IMR-90 (cell line): ENCODE measurements around the gene KIF1B. TPM values are rescaled to one million over a fixed set of nuclear protein-coding genes. Genes with fewer than 3 reads are reported as not detected.

Experiments
- ATAC-seq: fragments of 200-7000 bp; cut with Tn5 transposase; 2 replicates; pipeline ENCODE4 v1.9.1; 2020; ENCODE audit warnings: low read depth, mild to moderate bottlenecking, moderate library complexity
- BruUV-seq: library from RNA; stranded (reverse); fragments of 400-500 nt; replicated peaks from 2 replicates; lab custom pipeline; 2021; lab: Mats Ljungman, UMichigan
- CTCF ChIA-PET: fragments of 300-600 bp; formaldehyde crosslinking; extraction: SDS; loops from one replicate; lab custom pipeline; 2021; ENCODE audit warnings: antibody characterized with exemption; lab: Yijun Ruan, JAX
- POLR2A ChIA-PET: fragments of 300-600 bp; sonication (Branson Sonifier 250); formaldehyde crosslinking; loops from one replicate; lab custom pipeline; 2022; ENCODE audit warnings: antibody characterized with exemption; ENCODE audit not compliant: unreplicated experiment; lab: Charles Lee
- DNase-seq: peaks from one replicate; pipeline ENCODE4 v3.0.0; 2013
- H2AFZ ChIP-seq: replicated peaks from 2 replicates; pipeline ENCODE3; 2013; ENCODE audit warnings: low read length, mild to moderate bottlenecking; ENCODE audit not compliant: poor library complexity
- H2AK5ac ChIP-seq: 2 replicates; pipeline ENCODE4 v1.6.1; 2013; ENCODE audit warnings: low read depth, low read length, inconsistent platforms
- H2AK9ac ChIP-seq: replicated peaks from 2 replicates; pipeline ENCODE3; 2013; ENCODE audit warnings: mild to moderate bottlenecking, low read depth, low read length, moderate library complexity; ENCODE audit not compliant: poor library complexity
- H2BK120ac ChIP-seq: 2 replicates; pipeline ENCODE4 v1.6.1; 2013; ENCODE audit warnings: low read depth, low read length, inconsistent platforms
- H2BK15ac ChIP-seq: 3 replicates; pipeline ENCODE4 v1.6.1; 2013; ENCODE audit warnings: low read depth, low read length, inconsistent platforms
- H2BK20ac ChIP-seq: 2 replicates; pipeline ENCODE4 v1.6.1; 2013; ENCODE audit warnings: low read depth, mild to moderate bottlenecking, inconsistent platforms, low read length, moderate library complexity
- H2BK5ac ChIP-seq: 2 replicates; pipeline ENCODE4 v1.6.1; 2013; ENCODE audit warnings: mild to moderate bottlenecking, low read depth, low read length, inconsistent platforms; ENCODE audit not compliant: poor library complexity, severe bottlenecking
- H3K14ac ChIP-seq: replicated peaks from 2 replicates; pipeline ENCODE4 v1.6.1; 2013; ENCODE audit warnings: low read depth, low read length, inconsistent platforms
- H3K18ac ChIP-seq: 2 replicates; pipeline ENCODE4 v1.6.1; 2013; ENCODE audit warnings: low read depth, low read length, control low read depth
- H3K23ac ChIP-seq: 2 replicates; pipeline ENCODE4 v1.6.1; 2013; ENCODE audit warnings: low read depth, low read length, inconsistent platforms
- H3K27ac ChIP-seq: 2 replicates; pipeline ENCODE4 v1.5.1; 2013; ENCODE audit warnings: mild to moderate bottlenecking, control low read depth, low read length; ENCODE audit not compliant: insufficient read depth
- H3K27me3 ChIP-seq: 2 replicates; pipeline ENCODE4 v1.6.1; 2013; ENCODE audit warnings: low read length; ENCODE audit not compliant: control insufficient read depth, insufficient read depth
- H3K36me3 ChIP-seq: 2 replicates; pipeline ENCODE4 v1.6.1; 2013; ENCODE audit warnings: low read length, mixed read lengths; ENCODE audit not compliant: control insufficient read depth, insufficient read depth
- H3K4ac ChIP-seq: 2 replicates; pipeline ENCODE4 v1.6.1; 2013; ENCODE audit warnings: low read depth, low read length, inconsistent platforms
- H3K4me1 ChIP-seq: 2 replicates; pipeline ENCODE4 v1.6.1; 2013; ENCODE audit warnings: low read length, mixed read lengths; ENCODE audit not compliant: control insufficient read depth, insufficient read depth
- H3K4me2 ChIP-seq: 2 replicates; pipeline ENCODE4 v1.6.1; 2013; ENCODE audit warnings: low read depth, mild to moderate bottlenecking, control low read depth, low read length, moderate library complexity
- H3K4me3 ChIP-seq: 2 replicates; pipeline ENCODE4 v1.5.1; 2013; ENCODE audit warnings: low read depth, mild to moderate bottlenecking, control low read depth, low read length, moderate library complexity; ENCODE audit not compliant: insufficient read depth
- H3K56ac ChIP-seq: 2 replicates; pipeline ENCODE4 v1.6.1; 2013; ENCODE audit warnings: low read length, inconsistent platforms; ENCODE audit not compliant: insufficient read depth; ENCODE audit errors: extremely low read depth
- H3K79me1 ChIP-seq, 2 experiments: 2 replicates each; pipeline ENCODE4 v1.6.1; 2013; ENCODE audit warnings: low read length in 2 of 2, inconsistent platforms in 1 of 2, low read depth in 1 of 2
- H3K9ac ChIP-seq: 2 replicates; pipeline ENCODE4 v1.6.1; 2013; ENCODE audit warnings: low read depth, low read length, control low read depth
- H3K9me1 ChIP-seq: 2 replicates; pipeline ENCODE4 v1.6.1; 2013; ENCODE audit warnings: low read length, inconsistent platforms; ENCODE audit not compliant: insufficient read depth
- H3K9me3 ChIP-seq: 2 replicates; pipeline ENCODE4 v1.6.1; 2013; ENCODE audit warnings: low read length; ENCODE audit not compliant: control insufficient read depth, insufficient read depth
- H4K20me1 ChIP-seq: 2 replicates; pipeline ENCODE4 v1.6.1; 2013; ENCODE audit warnings: low read length, inconsistent platforms; ENCODE audit not compliant: insufficient read depth
- H4K5ac ChIP-seq: 2 replicates; pipeline ENCODE4 v1.6.1; 2013; ENCODE audit warnings: mild to moderate bottlenecking, low read depth, low read length, control low read depth
- H4K8ac ChIP-seq, 2 experiments: 2 replicates each; pipeline ENCODE4 v1.6.1; 2013; ENCODE audit warnings: low read depth in 2 of 2, low read length in 2 of 2, control low read depth in 1 of 2, inconsistent platforms in 1 of 2
- H4K91ac ChIP-seq: 2 replicates; pipeline ENCODE4 v1.6.1; 2013; ENCODE audit warnings: low read depth, low read length, inconsistent platforms; ENCODE audit not compliant: insufficient read depth
- BHLHE40 ChIP-seq: fragments of 150-350 bp; IDR thresholded peaks from 2 replicates; pipeline ENCODE4 v1.6.1; 2016; ENCODE audit warnings: mild to moderate bottlenecking, low read depth, low read length
- CEBPB ChIP-seq: IDR thresholded peaks from 2 replicates; pipeline ENCODE4 v1.6.1; 2012; ENCODE audit warnings: low read depth, low read length, improper control_type of control experiment
- FOS ChIP-seq: fragments of 150-350 bp; IDR thresholded peaks from 2 replicates; pipeline ENCODE4 v1.6.1; 2016; ENCODE audit warnings: low read depth, low read length
- WGBS, 2 experiments: methylation state at CpG; one replicate each; pipeline versions ENCODE4 v1.1.5 to v1.1.7; 2013; ENCODE audit warnings: missing lambda C conversion rate in 2 of 2; ENCODE audit not compliant: insufficient read length in 1 of 2; ENCODE audit errors: extremely low coverage in 2 of 2; 5-methylcytosine and 5-hydroxymethylcytosine counted together
- dilution Hi-C: fragments of 300-500 bp; cut with HindIII; formaldehyde crosslinking; loops from one replicate; pipeline ENCODE4 v1.14.3; 2018; ENCODE audit warnings: low sequenced_read_pairs; ENCODE audit not compliant: unreplicated experiment
- in situ Hi-C: fragments of 300-500 bp; cut with MboI; formaldehyde crosslinking; loops from 3 replicates; pipeline ENCODE4 v1.14.3; 2019; ENCODE audit warnings: low sequenced_read_pairs, inconsistent platforms, mixed read lengths
- intact Hi-C: fragments of 100-400 bp; cut with micrococcal nuclease; formaldehyde crosslinking; loops from 2 replicates; pipeline ENCODE4 v1.10.0; 2022
- polyA plus RNA-seq, 3 experiments: library from polyadenylated mRNA; depleted of rRNA; stranded (reverse); fragments of >200 nt; gene quantifications; 2 replicates each; pipeline ENCODE4 v1.2.3, GENCODE V29; 2012; ENCODE audit warnings: low replicate concordance in 1 of 3
- total RNA-seq: library from RNA; depleted of rRNA; stranded (reverse); fragments of >200 nt; gene quantifications from 2 replicates; pipeline ENCODE4 v1.2.3, GENCODE V29; 2012
- TF ChIP-seq, protein P1 (sequence below): fragments of 150-350 bp; IDR thresholded peaks from 2 replicates; pipeline ENCODE4 v1.6.1; 2017; ENCODE audit warnings: mild to moderate bottlenecking, antibody characterized with exemption, low read length, low read depth

The KIF1B gene
- total and polyA plus RNA-seq, 2 of the 4 experiments (the other 2 are of a cell fraction) = 13.0 to 21.1 TPM

DNA sequence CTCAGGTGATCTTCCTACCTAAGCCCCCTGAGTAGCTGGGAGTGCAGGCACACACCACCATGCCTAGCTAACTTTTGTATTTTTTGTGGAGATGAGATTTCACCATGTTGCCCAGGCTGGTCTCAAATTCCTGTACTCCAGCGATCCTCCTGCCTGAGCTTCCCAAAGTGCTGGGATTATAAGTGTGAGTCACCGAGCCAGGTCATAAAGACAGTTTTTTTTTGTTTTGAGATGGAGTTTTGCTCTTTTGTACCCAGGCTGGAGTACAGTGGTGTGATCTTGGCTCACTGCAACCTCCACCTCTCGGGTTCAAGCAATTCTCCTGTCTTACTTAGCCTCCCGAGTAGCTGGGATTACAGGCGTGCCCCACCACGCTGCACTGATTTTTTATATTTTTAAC is 42.1 kb downstream of the KIF1B start:
- Histone ChIP-seq H3K4me2 (no peak overlapping the region), H3K4ac (0 out of 2 replicates have a peak overlapping the region, but pooled peaks have one; percentile 24), H3K27me3 (no peaks in the 10 kb centered on the region), H2BK20ac (no peak overlapping the region), H3K4me3 (no peak overlapping the region), H3K18ac (no peak overlapping the region), H2AFZ (no peak overlapping the region), H3K36me3 (peaks cover 6% of the 10 kb centered on the region), H4K5ac (no peak overlapping the region), H2BK5ac (no peak overlapping the region), H2BK120ac (no peak overlapping the region), H3K79me1 (peaks cover 35 to 86% of the 10 kb centered on the region in 2 experiments), H3K9me1 (peaks cover 16% of the 10 kb centered on the region), H3K23ac (no peak overlapping the region), H2AK9ac (no peak overlapping the region), H3K56ac (no peak overlapping the region), H4K91ac (no peak overlapping the region), H2AK5ac (peak overlapping the region; percentile 81; the same call in 1 of the 2 replicates), H3K9me3 (no peaks in the 10 kb centered on the region), H3K27ac (no peak overlapping the region), H3K9ac (no peak overlapping the region), H3K4me1 (peaks cover 5% of the 10 kb centered on the region; the same call in 1 of the 2 replicates), H4K8ac (no peak overlapping the region; a peak in 1 of 4 replicates), H2BK15ac (no peak overlapping the region), H3K14ac (no peak overlapping the region), H4K20me1 (peaks cover 71% of the 10 kb centered on the region)
- 60% methylated on average over 1 of the region's 6 CpGs; no CpG with 5 or more reads in 1 of the 2 experiments for WGBS, 2 experiments
- CTCF ChIA-PET = interaction anchor here (1.9 kb wide), 1 partner anchor 42 kb away, joined by 12 read pairs; the partner anchor contains the start of gene KIF1B
- dilution Hi-C loops = no loop called here
- DNase-seq (peak; percentile 71), ATAC-seq (no peak; the same call in 1 of the 2 replicates)
- in situ Hi-C loops = no loop called here
- intact Hi-C loops = loop anchor here (2.0 kb wide), 1 partner anchor 42 kb away; the partner anchor contains the start of gene KIF1B
- POLR2A ChIA-PET = no interaction called here
- TF ChIP-seq, protein P1, sequence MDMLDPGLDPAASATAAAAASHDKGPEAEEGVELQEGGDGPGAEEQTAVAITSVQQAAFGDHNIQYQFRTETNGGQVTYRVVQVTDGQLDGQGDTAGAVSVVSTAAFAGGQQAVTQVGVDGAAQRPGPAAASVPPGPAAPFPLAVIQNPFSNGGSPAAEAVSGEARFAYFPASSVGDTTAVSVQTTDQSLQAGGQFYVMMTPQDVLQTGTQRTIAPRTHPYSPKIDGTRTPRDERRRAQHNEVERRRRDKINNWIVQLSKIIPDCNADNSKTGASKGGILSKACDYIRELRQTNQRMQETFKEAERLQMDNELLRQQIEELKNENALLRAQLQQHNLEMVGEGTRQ = no peak
- TF ChIP-seq FOS = no peak
- peak; percentile 4; the same call in 1 of the 2 replicates for TF ChIP-seq CEBPB
- TF ChIP-seq BHLHE40 = no peak
- no TSS peak for BruUV-seq
